ELF-1 (cell line): ENCODE measurements around the gene NPW.
"Not testable (repeated sequence)": the region's sequence is repeated elsewhere in the genome, so short reads cannot be mapped to it uniquely, and the experiment has no call there.

ENCODE experiments used
- DNase-seq: peaks from one replicate; pipeline ENCODE4 v3.0.0-alpha.2; 2016; ENCODE audit warnings: low read depth, low spot score

NPW gene

GRCh38 chr16:2002406-2003230 lies 17.0 kb upstream of the NPW start:
- no peak for DNase-seq

- DNase-seq, result no peak
These were observed 16.3 kb upstream of the NPW start for GRCh38 chr16:2003231-2003826.

- DNase-seq, result peak; percentile 98
These were observed 15.6 kb upstream of the NPW start for GRCh38 chr16:2003827-2004641.

GRCh38 chr16:2004795-2005517 lies 14.6 kb upstream of the NPW start:
- DNase-seq, result no peak

GRCh38 chr16:2005646-2006045 lies 13.9 kb upstream of the NPW start:
- no peak for DNase-seq

GRCh38 chr16:2006317-2006716 lies 13.3 kb upstream of the NPW start:
- DNase-seq, result no peak

- DNase-seq, result no peak
These were observed 12.3 kb upstream of the NPW start for GRCh38 chr16:2007081-2007836.

GRCh38 chr16:2008009-2008526 lies 11.5 kb upstream of the NPW start:
- no peak for DNase-seq

GRCh38 chr16:2008631-2009163 lies 10.9 kb upstream of the NPW start:
- no peak for DNase-seq

GRCh38 chr16:2009164-2009711 lies 10.3 kb upstream of the NPW start:
- no peak for DNase-seq

- DNase-seq, result peak; percentile 81
These were observed 9.6 kb upstream of the NPW start, which contains the start of gene ZNF598 for GRCh38 chr16:2009791-2010510. TSS of gene ZNF598 (minus strand) at chr16:2009821.

GRCh38 chr16:2011726-2012125 lies 7.9 kb upstream of the NPW start:
- not testable (repeated sequence) for DNase-seq

- no peak for DNase-seq
These were observed 6.1 kb upstream of the NPW start for GRCh38 chr16:2013527-2013926.

GRCh38 chr16:2015117-2015946 lies 4.3 kb upstream of the NPW start:
- no peak for DNase-seq

- DNase-seq, result no peak
These were observed 3.7 kb upstream of the NPW start for GRCh38 chr16:2015947-2016208.

- DNase-seq, result no peak
These were observed 3.1 kb upstream of the NPW start for GRCh38 chr16:2016407-2016922.

GRCh38 chr16:2019921-2020831 lies 591 bp downstream of the NPW start:
- no peak for DNase-seq

GRCh38 chr16:2022723-2023091 lies 3.1 kb downstream of the NPW start:
- DNase-seq, result peak; percentile 91
